ENCODE measurements around the gene EVPLL.
"Not testable (repeated sequence)": the region's sequence is repeated elsewhere in the genome, so short reads cannot be mapped to it uniquely, and the experiment has no call there.

EVPLL gene

DNA sequence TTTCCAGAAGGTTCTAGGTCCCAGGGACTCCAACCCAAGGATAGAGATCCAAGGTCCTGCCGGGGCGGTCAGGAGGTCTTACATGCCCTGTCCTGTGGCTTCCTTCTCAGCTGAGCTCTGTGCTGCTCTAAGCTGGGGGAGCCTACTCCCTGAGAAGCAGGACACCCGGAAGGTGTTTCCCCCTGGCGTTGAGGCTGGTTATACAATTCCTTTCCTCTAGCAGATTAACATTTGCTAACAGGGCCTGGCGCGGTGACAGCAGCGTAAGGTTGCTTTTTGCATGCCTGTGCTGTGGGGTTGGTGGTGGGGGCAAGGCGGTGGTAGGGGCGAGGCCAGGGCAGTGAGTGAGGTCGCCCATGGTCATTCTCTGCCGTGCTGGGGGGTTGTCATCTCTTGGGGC, 43.9 kb downstream of the EVPLL start:
- H3K4me1 ChIP-seq (ENCODE audit: control insufficient read depth, insufficient read depth, low read length, poor library complexity, severe bottlenecking); H3K27me3 ChIP-seq (replicated peaks; ENCODE audit: control insufficient read depth, insufficient read depth, low read length, poor library complexity, severe bottlenecking); H3K9me3 ChIP-seq (ENCODE audit: control insufficient read depth, low read length); DNase-seq; H3K4me3 ChIP-seq (ENCODE audit: insufficient read depth, low read depth, low read length, poor library complexity, severe bottlenecking); H3K27ac ChIP-seq (ENCODE audit: insufficient read depth, low read length, poor library complexity, severe bottlenecking); H3K36me3 ChIP-seq (ENCODE audit: control insufficient read depth, insufficient read depth, low read length): not testable (repeated sequence)

DNA sequence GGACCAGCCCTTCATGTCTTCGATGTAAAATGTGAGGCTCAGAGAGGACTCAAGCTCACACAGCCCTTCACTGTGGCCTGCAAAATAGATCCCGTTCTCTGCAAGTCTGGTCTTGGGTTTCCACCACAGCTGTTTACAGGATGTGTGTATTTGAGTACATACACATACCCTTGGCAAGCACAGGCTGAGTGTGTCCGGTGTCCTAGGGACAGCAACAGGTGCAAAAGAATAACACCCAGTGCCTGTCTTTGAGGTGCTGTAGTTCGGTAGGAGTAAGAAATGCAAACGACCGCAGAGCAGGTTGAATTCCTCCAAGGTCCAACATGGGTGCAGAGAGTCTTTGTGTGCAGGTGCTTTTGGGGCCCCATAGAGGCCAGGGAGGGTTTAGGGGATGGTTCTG, 44.9 kb downstream of the EVPLL start:
- H3K27ac ChIP-seq (ENCODE audit: insufficient read depth, low read length, poor library complexity, severe bottlenecking); DNase-seq; H3K36me3 ChIP-seq (ENCODE audit: control insufficient read depth, insufficient read depth, low read length); H3K4me3 ChIP-seq (ENCODE audit: insufficient read depth, low read depth, low read length, poor library complexity, severe bottlenecking); H3K4me1 ChIP-seq (ENCODE audit: control insufficient read depth, insufficient read depth, low read length, poor library complexity, severe bottlenecking); H3K9me3 ChIP-seq (ENCODE audit: control insufficient read depth, low read length); H3K27me3 ChIP-seq (replicated peaks; ENCODE audit: control insufficient read depth, insufficient read depth, low read length, poor library complexity, severe bottlenecking): not testable (repeated sequence)

DNA sequence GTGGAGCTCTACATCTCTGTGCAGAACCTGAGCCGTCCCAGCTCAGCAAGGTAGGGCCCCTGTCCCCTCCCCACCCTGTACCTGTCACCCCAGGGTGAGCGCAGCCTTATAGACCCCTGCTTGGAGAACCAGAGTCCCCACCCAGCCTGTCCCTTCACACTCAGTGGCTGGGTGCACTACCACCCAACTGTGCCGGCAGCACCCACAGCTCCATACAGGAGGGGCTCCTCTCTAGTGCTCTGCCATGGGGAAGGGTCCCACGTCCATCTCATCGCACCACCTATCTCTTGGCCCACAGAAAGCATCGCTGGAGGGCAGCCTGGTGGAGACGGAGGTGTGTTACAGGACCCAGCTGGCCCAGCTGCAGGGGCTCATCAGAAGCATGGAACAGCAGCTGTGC, 45.4 kb downstream of the EVPLL start:
- not testable (repeated sequence) for H3K27me3 ChIP-seq (replicated peaks; ENCODE audit: control insufficient read depth, insufficient read depth, low read length, poor library complexity, severe bottlenecking)

DNA sequence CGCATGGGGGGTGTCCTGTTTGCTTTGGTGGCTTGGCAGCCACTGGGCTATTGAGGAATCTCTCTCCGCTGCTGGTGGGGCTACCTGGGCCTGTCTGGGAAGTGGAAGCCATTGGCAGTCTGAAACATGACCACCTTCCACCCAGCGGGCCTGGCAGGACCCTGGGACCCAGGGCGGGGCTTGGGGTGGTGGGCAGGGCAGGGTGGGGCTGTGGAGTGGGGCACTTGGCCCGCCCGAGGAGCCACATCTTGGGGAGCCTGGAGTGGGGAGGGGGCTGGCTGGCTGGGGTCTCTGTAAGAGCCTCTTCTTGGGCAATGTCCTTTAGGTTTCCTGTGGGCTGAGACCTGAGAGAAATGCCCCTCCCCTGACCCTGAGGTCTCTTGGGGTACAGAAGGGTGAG, 48.0 kb downstream of the EVPLL start:
- not testable (repeated sequence) for H3K27me3 ChIP-seq (replicated peaks; ENCODE audit: control insufficient read depth, insufficient read depth, low read length, poor library complexity, severe bottlenecking); H3K36me3 ChIP-seq (ENCODE audit: control insufficient read depth, insufficient read depth, low read length); DNase-seq; H3K4me1 ChIP-seq (ENCODE audit: control insufficient read depth, insufficient read depth, low read length, poor library complexity, severe bottlenecking); H3K27ac ChIP-seq (ENCODE audit: insufficient read depth, low read length, poor library complexity, severe bottlenecking); H3K4me3 ChIP-seq (ENCODE audit: insufficient read depth, low read depth, low read length, poor library complexity, severe bottlenecking); H3K9me3 ChIP-seq (ENCODE audit: control insufficient read depth, low read length)

More for the DNA sequence above, 45.4 kb downstream of the EVPLL start:
- not testable (repeated sequence) for H3K4me1 ChIP-seq (ENCODE audit: control insufficient read depth, insufficient read depth, low read length, poor library complexity, severe bottlenecking); H3K4me3 ChIP-seq (ENCODE audit: insufficient read depth, low read depth, low read length, poor library complexity, severe bottlenecking); H3K27ac ChIP-seq (ENCODE audit: insufficient read depth, low read length, poor library complexity, severe bottlenecking); DNase-seq; H3K9me3 ChIP-seq (ENCODE audit: control insufficient read depth, low read length); H3K36me3 ChIP-seq (ENCODE audit: control insufficient read depth, insufficient read depth, low read length)

DNA sequence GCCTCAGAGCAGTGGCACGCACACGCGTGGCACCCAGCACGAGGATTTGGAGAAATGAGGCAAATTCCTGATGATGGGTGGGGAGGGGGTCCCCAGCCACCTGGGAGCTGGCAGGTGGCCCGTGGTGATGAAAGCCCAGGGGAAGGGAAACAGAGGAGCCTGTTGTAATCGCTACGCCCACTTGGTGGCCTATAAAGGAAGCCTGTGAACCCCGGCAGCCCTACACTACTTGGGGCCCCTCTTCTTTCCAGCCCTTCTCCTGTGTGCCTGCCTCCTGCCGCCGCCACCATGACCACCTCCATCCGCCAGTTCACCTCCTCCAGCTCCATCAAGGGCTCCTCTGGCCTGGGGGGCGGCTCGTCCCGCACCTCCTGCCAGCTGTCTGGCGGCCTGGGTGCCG, 49.1 kb downstream of the EVPLL start:
- H3K27ac ChIP-seq (ENCODE audit: insufficient read depth, low read length, poor library complexity, severe bottlenecking); H3K27me3 ChIP-seq (replicated peaks; ENCODE audit: control insufficient read depth, insufficient read depth, low read length, poor library complexity, severe bottlenecking); H3K9me3 ChIP-seq (ENCODE audit: control insufficient read depth, low read length); DNase-seq; H3K4me1 ChIP-seq (ENCODE audit: control insufficient read depth, insufficient read depth, low read length, poor library complexity, severe bottlenecking); H3K36me3 ChIP-seq (ENCODE audit: control insufficient read depth, insufficient read depth, low read length); H3K4me3 ChIP-seq (ENCODE audit: insufficient read depth, low read depth, low read length, poor library complexity, severe bottlenecking): not testable (repeated sequence)

DNA sequence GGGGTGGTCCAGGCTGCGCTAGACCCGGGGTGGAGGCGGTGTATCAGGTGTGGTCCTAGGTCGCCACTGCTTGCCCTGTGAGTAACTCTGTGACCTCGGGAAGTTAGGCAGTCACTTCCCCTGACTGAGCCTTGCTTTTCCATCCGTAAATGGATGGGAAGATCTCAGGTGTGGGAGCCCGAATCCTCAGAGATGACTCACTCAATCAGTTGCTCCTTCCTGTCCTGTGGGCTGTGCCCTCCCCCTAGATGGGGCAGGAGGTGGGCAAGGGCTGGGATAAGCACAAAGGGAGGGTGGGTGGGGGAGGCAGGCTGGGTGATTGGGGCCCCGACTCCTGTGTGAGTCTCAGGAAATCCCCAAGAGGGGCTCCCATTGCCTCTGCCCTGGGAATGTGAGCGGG, 54.6 kb downstream of the EVPLL start:
- DNase-seq; H3K9me3 ChIP-seq (ENCODE audit: control insufficient read depth, low read length); H3K36me3 ChIP-seq (ENCODE audit: control insufficient read depth, insufficient read depth, low read length); H3K27ac ChIP-seq (ENCODE audit: insufficient read depth, low read length, poor library complexity, severe bottlenecking); H3K27me3 ChIP-seq (replicated peaks; ENCODE audit: control insufficient read depth, insufficient read depth, low read length, poor library complexity, severe bottlenecking); H3K4me3 ChIP-seq (ENCODE audit: insufficient read depth, low read depth, low read length, poor library complexity, severe bottlenecking); H3K4me1 ChIP-seq (ENCODE audit: control insufficient read depth, insufficient read depth, low read length, poor library complexity, severe bottlenecking): not testable (repeated sequence)

All from effector memory CD4-positive, alpha-beta T cell (primary cell).